T-helper 1 cell treated with Interleukin-12 subunit alpha and Interleukin-12 subunit beta and Interleukin-4 antibody, amounts not matched to agents 30 ng/mL and 1 ng/mL, for 36 hours (primary cell): ENCODE measurements around the gene ENOX1. TPM values are rescaled to one million over a fixed set of nuclear protein-coding genes. Genes with fewer than 3 reads are reported as not detected.

Experiments used
- intact Hi-C: fragments of 100-400 bp; cut with micrococcal nuclease; formaldehyde crosslinking; loops from one replicate; pipeline ENCODE4 v1.15.1; 2024
- total RNA-seq: library from RNA; stranded (reverse); gene quantifications from 2 replicates; pipeline ENCODE4 v1.2.3, GENCODE V29; 2022

The ENOX1 gene
- total RNA-seq, 1 donor from 2014 or later = 0.20 TPM

- intact Hi-C loops = no loop called here
Measured at GRCh38 chr13:43611281-43612273, 175.2 kb downstream of the ENOX1 start.

GRCh38 chr13:43608400-43609137 is 178.2 kb downstream of the ENOX1 start:
- intact Hi-C loops = no loop called here

- intact Hi-C loops = no loop called here
Measured at GRCh38 chr13:43597599-43597945, 189.2 kb downstream of the ENOX1 start.

GRCh38 chr13:43596924-43597598 is 189.7 kb downstream of the ENOX1 start:
- intact Hi-C loops = no loop called here

- intact Hi-C loops = no loop called here
Measured at GRCh38 chr13:43596006-43596405, 190.8 kb downstream of the ENOX1 start.

GRCh38 chr13:43587376-43587775 is 199.4 kb downstream of the ENOX1 start:
- intact Hi-C loops = no loop called here

GRCh38 chr13:43584751-43585150 is 202.0 kb downstream of the ENOX1 start:
- intact Hi-C loops = no loop called here

GRCh38 chr13:43583321-43583720 is 203.5 kb downstream of the ENOX1 start:
- intact Hi-C loops = no loop called here

- intact Hi-C loops = no loop called here
Measured at GRCh38 chr13:43580280-43580679, 206.5 kb downstream of the ENOX1 start.

GRCh38 chr13:43579321-43579720 is 207.5 kb downstream of the ENOX1 start:
- intact Hi-C loops = no loop called here

- intact Hi-C loops = no loop called here
Measured at GRCh38 chr13:43574605-43575004, 212.2 kb downstream of the ENOX1 start.

GRCh38 chr13:43573802-43574514 is 212.8 kb downstream of the ENOX1 start:
- intact Hi-C loops = no loop called here

GRCh38 chr13:43573361-43573740 is 213.4 kb downstream of the ENOX1 start:
- intact Hi-C loops = no loop called here

- intact Hi-C loops = no loop called here
Measured at GRCh38 chr13:43572656-43573360, 214.0 kb downstream of the ENOX1 start.

- intact Hi-C loops = no loop called here
Measured at GRCh38 chr13:43569658-43570057, 217.1 kb downstream of the ENOX1 start.

- intact Hi-C loops = no loop called here
Measured at GRCh38 chr13:43567608-43568007, 219.2 kb downstream of the ENOX1 start.

GRCh38 chr13:43564952-43565351 is 221.8 kb downstream of the ENOX1 start:
- intact Hi-C loops = no loop called here

- intact Hi-C loops = no loop called here
Measured at GRCh38 chr13:43561081-43561480, 225.7 kb downstream of the ENOX1 start.

GRCh38 chr13:43558939-43559338 is 227.8 kb downstream of the ENOX1 start:
- intact Hi-C loops = no loop called here

- intact Hi-C loops = no loop called here
Measured at GRCh38 chr13:43558326-43558725, 228.4 kb downstream of the ENOX1 start.

GRCh38 chr13:43555667-43556066 is 231.1 kb downstream of the ENOX1 start:
- intact Hi-C loops = no loop called here
